ENCODE data around the gene AURKB.

The AURKB gene

GRCh38 chr17:8237886-8238285, 27.5 kb upstream of the AURKB start:
- in situ Hi-C loops (cut with HindIII; ENCODE audit: low pct_unique_long_range_greater_than_20kb, low sequenced_read_pairs): no loop called here
- no peak for TF ChIP-seq JUND (IDR thresholded peaks at IDR 0.05; ENCODE audit: low read depth)
- no peak for DNase-seq (ENCODE audit: low read depth in 1 of 2, low spot score in 1 of 2)

GRCh38 chr17:8237175-8237574, 26.8 kb upstream of the AURKB start:
- DNase-seq (ENCODE audit: low read depth in 1 of 2, low spot score in 1 of 2): peak in 1 of 2 experiments; percentile 87
- in situ Hi-C loops (cut with HindIII; ENCODE audit: low pct_unique_long_range_greater_than_20kb, low sequenced_read_pairs): no loop called here
- no peak for TF ChIP-seq JUND (IDR thresholded peaks at IDR 0.05; ENCODE audit: low read depth)

GRCh38 chr17:8235676-8236075, 25.3 kb upstream of the AURKB start:
- no peak for TF ChIP-seq JUND (IDR thresholded peaks at IDR 0.05; ENCODE audit: low read depth)
- DNase-seq (ENCODE audit: low read depth in 1 of 2, low spot score in 1 of 2): no peak
- in situ Hi-C loops (cut with HindIII; ENCODE audit: low pct_unique_long_range_greater_than_20kb, low sequenced_read_pairs): no loop called here

- in situ Hi-C loops (cut with HindIII; ENCODE audit: low pct_unique_long_range_greater_than_20kb, low sequenced_read_pairs): no loop called here
- no peak for TF ChIP-seq JUND (IDR thresholded peaks at IDR 0.05; ENCODE audit: low read depth)
- DNase-seq (ENCODE audit: low read depth in 1 of 2, low spot score in 1 of 2): no peak
These were observed 24.2 kb upstream of the AURKB start for GRCh38 chr17:8234361-8235270.

DNA sequence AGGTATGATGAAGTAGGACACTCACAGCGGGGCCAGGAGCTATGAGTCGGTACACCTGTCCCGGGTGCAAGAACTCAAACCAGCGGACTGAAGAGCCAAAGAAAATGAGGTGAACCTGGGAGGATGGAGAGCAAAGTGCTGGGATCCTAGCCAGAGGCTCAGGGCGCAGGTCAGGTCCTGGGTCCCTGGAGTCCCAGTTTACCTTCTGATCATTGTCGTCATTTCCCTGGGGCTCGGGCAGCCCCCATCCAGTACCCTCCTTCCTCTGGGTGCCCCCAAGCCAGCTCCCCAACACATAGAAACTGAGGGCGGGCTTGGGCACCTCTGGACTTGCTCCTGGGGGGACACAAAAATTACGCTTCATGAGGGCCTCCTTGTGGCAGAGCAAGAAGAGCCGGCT, 21.3 kb upstream of the AURKB start:
- TF ChIP-seq JUND (IDR thresholded peaks at IDR 0.05; ENCODE audit: low read depth): no peak
- DNase-seq (ENCODE audit: low read depth in 1 of 2, low spot score in 1 of 2): no peak
- in situ Hi-C loops (cut with HindIII; ENCODE audit: low pct_unique_long_range_greater_than_20kb, low sequenced_read_pairs): no loop called here

DNA sequence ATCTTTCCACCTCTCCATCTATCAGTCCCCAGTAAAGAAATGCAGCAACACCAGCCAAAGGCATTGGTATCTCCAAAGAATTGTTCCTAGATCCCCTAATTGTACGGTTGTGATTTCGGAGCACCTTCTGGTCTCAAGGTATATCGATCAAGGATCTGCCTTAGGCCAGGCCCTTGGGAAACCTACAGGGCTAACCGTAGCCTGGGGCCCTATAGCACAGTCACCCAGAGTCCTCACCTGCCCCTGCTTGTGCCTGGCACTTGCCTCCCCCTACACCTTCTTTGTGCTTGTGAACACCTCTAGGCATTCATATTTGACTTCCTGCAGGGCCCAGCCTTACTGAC, 16.8 kb upstream of the AURKB start:
- DNase-seq (ENCODE audit: low read depth in 1 of 2, low spot score in 1 of 2): no peak
- no peak for TF ChIP-seq JUND (IDR thresholded peaks at IDR 0.05; ENCODE audit: low read depth)
- in situ Hi-C loops (cut with HindIII; ENCODE audit: low pct_unique_long_range_greater_than_20kb, low sequenced_read_pairs): no loop called here

GRCh38 chr17:8226536-8227237, 16.3 kb upstream of the AURKB start:
- TF ChIP-seq JUND (IDR thresholded peaks at IDR 0.05; ENCODE audit: low read depth): no peak
- in situ Hi-C loops (cut with HindIII; ENCODE audit: low pct_unique_long_range_greater_than_20kb, low sequenced_read_pairs): no loop called here
- DNase-seq (ENCODE audit: low read depth in 1 of 2, low spot score in 1 of 2): no peak

DNA sequence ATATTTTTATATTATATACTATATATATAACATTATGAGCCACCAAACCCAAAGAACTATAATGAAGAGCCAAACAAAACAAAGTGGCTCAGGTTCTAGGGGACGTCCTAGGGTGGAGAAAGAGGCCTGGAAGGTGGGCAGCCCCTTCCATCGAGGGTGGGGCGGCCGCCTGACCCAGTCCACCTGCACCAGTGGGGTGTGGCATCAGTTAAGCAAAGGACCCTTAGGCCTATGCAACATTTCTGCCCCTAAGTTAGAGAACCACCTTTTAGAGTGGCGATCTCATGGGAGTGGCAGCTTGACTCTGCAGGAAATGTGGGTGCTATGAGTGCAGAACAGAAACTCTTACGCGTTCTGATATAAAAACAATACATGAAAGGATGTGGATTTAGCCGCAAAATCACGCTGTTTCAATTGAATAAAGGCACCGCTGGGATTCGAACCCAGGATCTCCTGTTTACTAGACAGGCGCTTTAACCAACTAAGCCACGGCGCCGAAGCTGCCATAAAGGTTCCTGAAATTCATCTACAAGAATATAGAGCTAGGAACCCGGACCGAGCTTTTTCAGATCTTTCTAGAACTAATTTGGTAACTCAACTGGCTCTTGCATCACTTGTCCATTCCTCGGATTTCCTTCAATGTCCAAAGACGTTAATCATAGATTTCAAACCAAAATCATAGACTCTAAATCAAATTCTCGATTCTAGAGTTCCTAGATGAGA, 15.6 kb upstream of the AURKB start:
- DNase-seq (ENCODE audit: low read depth in 1 of 2, low spot score in 1 of 2): peak in 1 of 2 experiments; percentile 20
- no peak for TF ChIP-seq JUND (IDR thresholded peaks at IDR 0.05; ENCODE audit: low read depth)
- in situ Hi-C loops (cut with HindIII; ENCODE audit: low pct_unique_long_range_greater_than_20kb, low sequenced_read_pairs): no loop called here

DNA sequence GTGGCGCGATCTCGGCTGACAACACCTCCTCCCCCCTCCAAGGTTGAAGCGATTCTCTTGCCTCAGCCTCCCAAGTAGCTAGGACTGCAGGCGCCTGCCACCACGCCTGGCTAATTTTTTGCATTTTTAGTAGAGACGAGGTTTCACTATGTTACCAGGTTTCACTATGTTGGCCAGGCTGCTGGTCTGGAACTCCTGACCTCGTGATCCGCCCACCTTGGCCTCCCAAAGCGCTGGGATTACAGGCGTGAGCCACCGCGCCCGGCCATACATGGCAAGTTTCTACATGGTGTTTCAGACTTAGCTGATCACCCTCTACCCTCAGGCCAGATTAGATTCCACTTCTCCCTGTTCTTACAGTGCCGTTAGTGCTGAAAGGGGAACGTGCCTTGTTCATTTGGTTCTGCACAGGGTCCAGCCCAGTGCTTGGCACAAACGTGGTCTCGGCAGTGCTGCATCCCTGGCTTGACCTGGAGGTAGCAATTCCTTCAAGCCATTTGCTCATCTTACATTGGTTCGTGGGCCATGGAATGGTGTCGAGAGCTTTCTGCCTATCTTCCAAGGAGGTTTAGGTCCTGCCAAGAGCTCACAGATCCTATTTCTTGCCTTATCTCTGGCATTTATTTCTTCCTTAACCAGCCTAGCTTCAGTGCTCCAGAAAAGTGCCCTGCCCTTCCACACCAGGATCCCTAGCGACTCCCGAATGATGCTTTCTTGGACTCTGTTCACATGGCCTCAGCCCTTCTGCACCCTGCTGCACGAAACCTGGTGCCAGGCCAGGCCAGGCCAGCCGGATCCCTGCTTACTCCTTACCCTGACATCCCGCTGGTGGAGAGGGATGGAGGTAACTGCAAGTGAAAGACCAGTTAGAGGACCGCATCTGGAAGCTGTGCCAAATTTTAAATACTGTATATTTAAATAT, 14.8 kb upstream of the AURKB start:
- TF ChIP-seq JUND (IDR thresholded peaks at IDR 0.05; ENCODE audit: low read depth): no peak
- in situ Hi-C loops (cut with HindIII; ENCODE audit: low pct_unique_long_range_greater_than_20kb, low sequenced_read_pairs): no loop called here
- DNase-seq (ENCODE audit: low read depth in 1 of 2, low spot score in 1 of 2): no peak

GRCh38 chr17:8223356-8224126, 13.2 kb upstream of the AURKB start:
- no peak for TF ChIP-seq JUND (IDR thresholded peaks at IDR 0.05; ENCODE audit: low read depth)
- in situ Hi-C loops (cut with HindIII; ENCODE audit: low pct_unique_long_range_greater_than_20kb, low sequenced_read_pairs): no loop called here
- peak in 1 of 2 experiments; percentile 58 for DNase-seq (ENCODE audit: low read depth in 1 of 2, low spot score in 1 of 2)

GRCh38 chr17:8222630-8223355, 12.4 kb upstream of the AURKB start:
- in situ Hi-C loops (cut with HindIII; ENCODE audit: low pct_unique_long_range_greater_than_20kb, low sequenced_read_pairs): no loop called here
- TF ChIP-seq JUND (IDR thresholded peaks at IDR 0.05; ENCODE audit: low read depth): no peak
- peak in 1 of 2 experiments; percentile 93 for DNase-seq (ENCODE audit: low read depth in 1 of 2, low spot score in 1 of 2)
